ENCODE data around the gene SEZ6L. TPM values are rescaled to one million over a fixed set of nuclear protein-coding genes. Genes with fewer than 3 reads are reported as not detected.

Gene SEZ6L
- total RNA-seq, 1 experiment from 2014 or later: 0.13 TPM

GRCh38 chr22:26127126-26127525 lies 42.1 kb upstream of the SEZ6L start:
- Mint-ChIP-seq H3K36me3 (ENCODE audit: insufficient read depth in 1 of 3, low read depth in 3 of 3) (no peaks in the 10 kb centered on the region), H3K27ac (no peak overlapping the region), H3K4me3 (no peak overlapping the region), H3K27me3 (ENCODE audit: low read depth) (peaks cover 2% of the 10 kb centered on the region), H3K4me1 (peaks cover 17% of the 10 kb centered on the region in 2 experiments), H3K9me3 (no peaks in the 10 kb centered on the region)
- no peak overlapping the region for H4K91ac ChIP-seq (ENCODE audit: insufficient read length, low read depth, low read length)
- no peak overlapping the region for H2BK12ac ChIP-seq (ENCODE audit: insufficient read length, low read depth, low read length)
- no peak overlapping the region for H3K18ac ChIP-seq (ENCODE audit: insufficient read length, low read depth, low read length)
- no peaks in the 10 kb centered on the region; the same call in 1 of the 2 replicates for H3K4me1 ChIP-seq (ENCODE audit: insufficient read depth, low read length)
- H3K14ac ChIP-seq (ENCODE audit: insufficient read depth, low read length): no peak overlapping the region
- H3K27me3 ChIP-seq (ENCODE audit: insufficient read depth, low read length): no peaks in the 10 kb centered on the region
- H3K56ac ChIP-seq (ENCODE audit: insufficient read length, low read depth, low read length): no peak overlapping the region
- no peak overlapping the region for H2AK5ac ChIP-seq (ENCODE audit: insufficient read length, low read length)
- no peak overlapping the region for H3K9ac ChIP-seq (ENCODE audit: extremely low read depth, insufficient read length, low read length)
- no peaks in the 10 kb centered on the region for H3K9me3 ChIP-seq (ENCODE audit: control insufficient read depth, low read depth, low read length)
- DNase-seq: no peak
- no peak overlapping the region for H2BK20ac ChIP-seq (ENCODE audit: low read depth, low read length, poor library complexity, severe bottlenecking)
- H4K8ac ChIP-seq (replicated peaks; ENCODE audit: insufficient read length, low read depth, low read length): no peak overlapping the region
- H4K20me1 ChIP-seq (ENCODE audit: control insufficient read depth, insufficient read depth, insufficient read length): no peaks in the 10 kb centered on the region
- H2BK15ac ChIP-seq (ENCODE audit: low read depth, low read length): no peak overlapping the region
- no peak for TF ChIP-seq CTCF (conservative IDR thresholded peaks at IDR 0.05)
- no peak overlapping the region for H4K5ac ChIP-seq (ENCODE audit: insufficient read length, low read depth, low read length)
- no peak overlapping the region for H3K4me2 ChIP-seq (ENCODE audit: insufficient read depth, insufficient read length, low read length)
- no peaks in the 10 kb centered on the region for H3K79me1 ChIP-seq (ENCODE audit: insufficient read depth, low read depth, low read length, poor library complexity, severe bottlenecking)
- H3K23me2 ChIP-seq (ENCODE audit: insufficient read length, low read depth, low read length, poor library complexity, severe bottlenecking): no peaks in the 10 kb centered on the region
- H2BK120ac ChIP-seq (ENCODE audit: low read depth, low read length, poor library complexity, severe bottlenecking): no peak overlapping the region
- H3K79me2 ChIP-seq (ENCODE audit: insufficient read depth, low read length): no peaks in the 10 kb centered on the region
- H3K27ac ChIP-seq (ENCODE audit: insufficient read length, low read depth, low read length): no peak overlapping the region
- no peak overlapping the region for H3K23ac ChIP-seq (ENCODE audit: insufficient read length, low read depth, low read length)
- H2AFZ ChIP-seq (ENCODE audit: low read length): no peak overlapping the region
- no peak overlapping the region for H2BK5ac ChIP-seq (ENCODE audit: insufficient read length, low read length)
- H3K4ac ChIP-seq (ENCODE audit: low read depth, low read length): no peak overlapping the region
- WGBS (ENCODE audit: extremely low coverage, insufficient read length, low lambda C conversion rate): no CpG with 5 or more reads among the region's 5 CpGs
- H3T11ph ChIP-seq (ENCODE audit: low read length): no peak overlapping the region
